ENCODE data around the gene VWF. TPM values are rescaled to one million over a fixed set of nuclear protein-coding genes. Genes with fewer than 3 reads are reported as not detected.
A peak's percentile ranks its signal among the peaks of the same experiment; 100 is the strongest.
"Not testable (repeated sequence)": the region's sequence is repeated elsewhere in the genome, so short reads cannot be mapped to it uniquely, and the experiment has no call there.

Gene VWF
- total and polyA plus RNA-seq, 2 donors (not counting 3 experiments of a cell fraction or from before 2014, with no cell fraction given), result 1,041 to 2,328 TPM

- TF ChIP-seq EZH2 (IDR thresholded peaks at IDR 0.05; ENCODE audit: borderline replicate concordance, low read depth, low read length, severe bottlenecking) (no peak), MYC (IDR thresholded peaks at IDR 0.05; ENCODE audit: low read depth, low read length) (no peak), GATA2 (IDR thresholded peaks at IDR 0.05; ENCODE audit: insufficient read depth, insufficient read length, low read depth, low read length) (no peak), FOS (IDR thresholded peaks at IDR 0.05; ENCODE audit: borderline replicate concordance, insufficient read depth, low read length) (no peak), JUN (IDR thresholded peaks at IDR 0.05; ENCODE audit: borderline replicate concordance, insufficient read depth, insufficient read length, low read depth) (no peak), CTCF (IDR thresholded peaks at IDR 0.05; ENCODE audit: extremely low read depth in 1 of 2, insufficient read depth in 1 of 2, low read depth in 1 of 2, low read length in 2 of 2) (no peak), POLR2A (IDR thresholded peaks at IDR 0.05; ENCODE audit: low read depth, low read length) (peak; percentile 52), MAX (IDR thresholded peaks at IDR 0.05; ENCODE audit: insufficient read depth, insufficient read length) (peak; percentile 19), POLR2AphosphoS5 (IDR thresholded peaks at IDR 0.05; ENCODE audit: insufficient read depth, low read depth, low read length) (peak; percentile 69)
- Histone ChIP-seq H3K79me2 (ENCODE audit: control insufficient read depth, insufficient read depth, low read length) (peaks cover 3% of the 10 kb centered on the region), H2AFZ (ENCODE audit: low read depth, low read length) (peak overlapping the region; percentile 23), H3K27ac (ENCODE audit: insufficient read depth, low read depth, low read length) (peak overlapping the region; percentile 94), H3K4me3 (replicated peaks in 1 of 3; ENCODE audit: insufficient read depth in 1 of 3, low read depth in 1 of 3, low read length in 3 of 3) (no peak overlapping the region), H4K20me1 (replicated peaks; ENCODE audit: control insufficient read depth, extremely low read depth, insufficient read depth, low read length) (no peaks in the 10 kb centered on the region), H3K4me2 (ENCODE audit: insufficient read depth, low read length) (no peak overlapping the region), H3K27me3 (ENCODE audit: control insufficient read depth in 2 of 2, insufficient read depth in 2 of 2, low read length in 2 of 2) (no peaks in the 10 kb centered on the region), H3K4me1 (ENCODE audit: control insufficient read depth, extremely low read depth, insufficient read depth, low read length) (peaks cover 37% of the 10 kb centered on the region), H3K9me1 (replicated peaks; ENCODE audit: control insufficient read depth, extremely low read depth, insufficient read depth, low read length) (no peaks in the 10 kb centered on the region), H3K36me3 (ENCODE audit: control insufficient read depth in 2 of 2, extremely low read depth in 1 of 2, insufficient read depth in 2 of 2, low read length in 2 of 2) (no peaks in the 10 kb centered on the region), H3K9me3 (replicated peaks; ENCODE audit: control insufficient read depth, insufficient read depth, low read length) (no peaks in the 10 kb centered on the region), H3K9ac (replicated peaks; ENCODE audit: extremely low read depth, insufficient read depth, low read length) (peak overlapping the region; percentile 71)
- peak; percentile 88 for DNase-seq (ENCODE audit: low read depth, low spot score)
- ChIA-PET CTCF (interaction anchor here (0.6 to 2.8 kb wide), 11 partner anchors 9 to 124 kb away, joined by 3 to 15 read pairs (median 5); partner anchors contain the start of gene VWF), POLR2A (interaction anchor here (0.7 to 1.7 kb wide), 5 partner anchors 10 to 814 kb away, joined by 3 to 9 read pairs (median 5); partner anchors contain the start of gene VWF)
- dilution Hi-C loops (cut with MboI; ENCODE audit: extremely low pct_ligation_motif_present, low sequenced_read_pairs), result no loop called here
- BruUV-seq (replicated peaks), result TSS peak; percentile 63
- peak; percentile 97 for FAIRE-seq
- intact Hi-C loops (cut with micrococcal nuclease), result no loop called here
These were observed 36.8 kb upstream of the VWF start for GRCh38 chr12:6161124-6161882.

GRCh38 chr12:6160049-6160649 lies 35.7 kb upstream of the VWF start:
- H3K4me1 ChIP-seq (ENCODE audit: control insufficient read depth, extremely low read depth, insufficient read depth, low read length), result peaks cover 38% of the 10 kb centered on the region
- H3K4me3 ChIP-seq (replicated peaks in 1 of 3; ENCODE audit: insufficient read depth in 1 of 3, low read depth in 1 of 3, low read length in 3 of 3); FAIRE-seq; intact Hi-C loops (cut with micrococcal nuclease); H3K9ac ChIP-seq (replicated peaks; ENCODE audit: extremely low read depth, insufficient read depth, low read length); H3K9me3 ChIP-seq (replicated peaks; ENCODE audit: control insufficient read depth, insufficient read depth, low read length); H3K9me1 ChIP-seq (replicated peaks; ENCODE audit: control insufficient read depth, extremely low read depth, insufficient read depth, low read length); H3K79me2 ChIP-seq (ENCODE audit: control insufficient read depth, insufficient read depth, low read length); dilution Hi-C loops (cut with MboI; ENCODE audit: extremely low pct_ligation_motif_present, low sequenced_read_pairs); DNase-seq (ENCODE audit: low read depth, low spot score); H3K36me3 ChIP-seq (ENCODE audit: control insufficient read depth in 2 of 2, extremely low read depth in 1 of 2, insufficient read depth in 2 of 2, low read length in 2 of 2); H2AFZ ChIP-seq (ENCODE audit: low read depth, low read length); H4K20me1 ChIP-seq (replicated peaks; ENCODE audit: control insufficient read depth, extremely low read depth, insufficient read depth, low read length); H3K4me2 ChIP-seq (ENCODE audit: insufficient read depth, low read length); H3K27me3 ChIP-seq (ENCODE audit: control insufficient read depth in 2 of 2, insufficient read depth in 2 of 2, low read length in 2 of 2): not testable (repeated sequence)
- peak overlapping the region; percentile 94 for H3K27ac ChIP-seq (ENCODE audit: insufficient read depth, low read depth, low read length)
- POLR2A ChIA-PET, result interaction anchor here (1.7 kb wide), 1 partner anchor 36 kb away, joined by 5 read pairs; the partner anchor contains the start of gene VWF
- TSS peak; percentile 96 for BruUV-seq (replicated peaks)
- CTCF ChIA-PET, result interaction anchor here (1.9 to 3.1 kb wide), 2 partner anchors 15 to 125 kb away, joined by 5 to 11 read pairs; no protein-coding TSS in a partner anchor

Data from endothelial cell of umbilical vein (primary cell).